SK-N-MC (cell line): ENCODE data around the gene SELENOP.

ENCODE experiments used
- EZH2 ChIP-seq: fragments of 200-600 bp; sonication (generic); IDR thresholded peaks from one replicate; pipeline ENCODE4 v1.6.1; 2017; ENCODE audit warnings: antibody characterized with exemption
- POLR2AphosphoS5 ChIP-seq: IDR thresholded peaks from 2 replicates; pipeline ENCODE4 v1.6.1; 2012; ENCODE audit warnings: mild to moderate bottlenecking, low read depth, low read length, borderline replicate concordance

DNA sequence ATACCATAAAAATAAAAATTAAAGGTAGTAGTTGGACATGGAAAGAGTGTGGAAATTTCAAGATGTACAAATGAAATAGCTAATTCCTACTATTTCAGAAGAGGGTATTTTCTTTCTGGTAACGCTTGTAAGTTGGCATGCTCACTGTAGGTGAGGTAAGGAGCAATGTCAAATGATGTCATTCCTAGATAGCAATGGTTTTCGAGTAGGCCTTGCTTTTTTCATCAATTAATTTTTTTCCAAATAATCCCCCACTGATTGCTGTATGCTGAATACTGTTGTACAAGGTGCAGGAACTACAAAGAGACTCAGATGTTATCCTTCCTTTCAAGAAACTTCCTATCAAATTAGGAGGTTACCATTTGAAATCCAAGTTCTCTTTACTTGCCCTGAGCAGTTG is 928 bp upstream of the SELENOP start:
- TF ChIP-seq EZH2: no peak
- no peak for TF ChIP-seq POLR2AphosphoS5
